ENCODE measurements around the gene PLCD3. TPM values are rescaled to one million over a fixed set of nuclear protein-coding genes. Genes with fewer than 3 reads are reported as not detected.

Gene PLCD3
- total and polyA plus RNA-seq, 2 of the 13 experiments (the other 11 are each of a cell fraction or from before 2014, with no cell fraction given): 11.3 to 39.1 TPM

DNA sequence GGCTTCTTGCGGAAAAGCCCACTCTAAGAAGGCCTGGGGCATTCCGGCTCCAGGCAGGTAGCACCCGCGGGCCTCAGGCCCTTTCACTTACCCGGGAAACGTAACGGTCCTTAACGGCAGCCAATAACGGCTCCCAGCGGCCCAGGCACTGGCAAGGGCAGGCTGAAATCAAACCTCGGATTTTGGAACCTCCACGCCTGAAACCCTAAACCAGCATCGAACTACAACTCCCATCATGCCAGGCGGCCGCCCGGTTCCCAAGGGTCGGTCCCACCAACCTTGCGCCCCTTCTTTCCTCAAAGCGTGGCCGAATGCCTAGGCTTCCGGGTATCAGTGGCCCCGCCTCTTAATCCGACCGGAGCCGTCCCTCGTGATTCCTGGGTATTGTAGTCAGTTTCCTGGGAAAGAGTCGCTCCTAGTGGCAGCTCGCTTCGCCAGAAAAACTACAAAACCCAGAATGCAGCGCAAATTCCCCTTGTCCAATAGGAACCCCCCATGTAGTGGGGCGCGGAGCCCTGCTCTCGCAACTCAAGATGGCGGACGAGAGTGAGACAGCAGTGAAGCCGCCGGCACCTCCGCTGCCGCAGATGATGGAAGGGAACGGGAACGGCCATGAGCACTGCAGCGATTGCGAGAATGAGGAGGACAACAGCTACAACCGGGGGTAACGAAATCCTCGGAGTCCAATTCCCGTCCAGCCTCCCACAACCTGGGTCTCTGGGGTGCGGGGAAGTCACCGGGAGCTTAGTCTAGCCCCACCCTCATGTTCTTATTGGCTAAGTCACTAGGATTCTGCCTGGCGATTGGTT is 71.3 kb downstream of the PLCD3 start, which contains the start of gene NMT1 (continued):
- TF ChIP-seq, protein P1, sequence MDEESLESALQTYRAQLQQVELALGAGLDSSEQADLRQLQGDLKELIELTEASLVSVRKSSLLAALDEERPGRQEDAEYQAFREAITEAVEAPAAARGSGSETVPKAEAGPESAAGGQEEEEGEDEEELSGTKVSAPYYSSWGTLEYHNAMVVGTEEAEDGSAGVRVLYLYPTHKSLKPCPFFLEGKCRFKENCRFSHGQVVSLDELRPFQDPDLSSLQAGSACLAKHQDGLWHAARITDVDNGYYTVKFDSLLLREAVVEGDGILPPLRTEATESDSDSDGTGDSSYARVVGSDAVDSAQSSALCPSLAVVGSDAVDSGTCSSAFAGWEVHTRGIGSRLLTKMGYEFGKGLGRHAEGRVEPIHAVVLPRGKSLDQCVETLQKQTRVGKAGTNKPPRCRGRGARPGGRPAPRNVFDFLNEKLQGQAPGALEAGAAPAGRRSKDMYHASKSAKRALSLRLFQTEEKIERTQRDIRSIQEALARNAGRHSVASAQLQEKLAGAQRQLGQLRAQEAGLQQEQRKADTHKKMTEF (CRISPR knock-in tag; IDR thresholded peaks at IDR 0.05): peak; percentile 95
- TF ChIP-seq ZIK1 (CRISPR knock-in tag; IDR thresholded peaks at IDR 0.05; ENCODE audit: borderline replicate concordance, low read depth): no peak; the same call in 1 of the 2 replicates
- peak; percentile 69 for TF ChIP-seq ZMYM4 (CRISPR knock-in tag; IDR thresholded peaks at IDR 0.05)
- TF ChIP-seq ZFYVE20 (CRISPR knock-in tag; IDR thresholded peaks at IDR 0.05; ENCODE audit: borderline replicate concordance, low read depth): no peak
- no peak for TF ChIP-seq CAMTA2 (CRISPR knock-in tag; IDR thresholded peaks at IDR 0.05; ENCODE audit: borderline replicate concordance)
- TF ChIP-seq, protein P2, sequence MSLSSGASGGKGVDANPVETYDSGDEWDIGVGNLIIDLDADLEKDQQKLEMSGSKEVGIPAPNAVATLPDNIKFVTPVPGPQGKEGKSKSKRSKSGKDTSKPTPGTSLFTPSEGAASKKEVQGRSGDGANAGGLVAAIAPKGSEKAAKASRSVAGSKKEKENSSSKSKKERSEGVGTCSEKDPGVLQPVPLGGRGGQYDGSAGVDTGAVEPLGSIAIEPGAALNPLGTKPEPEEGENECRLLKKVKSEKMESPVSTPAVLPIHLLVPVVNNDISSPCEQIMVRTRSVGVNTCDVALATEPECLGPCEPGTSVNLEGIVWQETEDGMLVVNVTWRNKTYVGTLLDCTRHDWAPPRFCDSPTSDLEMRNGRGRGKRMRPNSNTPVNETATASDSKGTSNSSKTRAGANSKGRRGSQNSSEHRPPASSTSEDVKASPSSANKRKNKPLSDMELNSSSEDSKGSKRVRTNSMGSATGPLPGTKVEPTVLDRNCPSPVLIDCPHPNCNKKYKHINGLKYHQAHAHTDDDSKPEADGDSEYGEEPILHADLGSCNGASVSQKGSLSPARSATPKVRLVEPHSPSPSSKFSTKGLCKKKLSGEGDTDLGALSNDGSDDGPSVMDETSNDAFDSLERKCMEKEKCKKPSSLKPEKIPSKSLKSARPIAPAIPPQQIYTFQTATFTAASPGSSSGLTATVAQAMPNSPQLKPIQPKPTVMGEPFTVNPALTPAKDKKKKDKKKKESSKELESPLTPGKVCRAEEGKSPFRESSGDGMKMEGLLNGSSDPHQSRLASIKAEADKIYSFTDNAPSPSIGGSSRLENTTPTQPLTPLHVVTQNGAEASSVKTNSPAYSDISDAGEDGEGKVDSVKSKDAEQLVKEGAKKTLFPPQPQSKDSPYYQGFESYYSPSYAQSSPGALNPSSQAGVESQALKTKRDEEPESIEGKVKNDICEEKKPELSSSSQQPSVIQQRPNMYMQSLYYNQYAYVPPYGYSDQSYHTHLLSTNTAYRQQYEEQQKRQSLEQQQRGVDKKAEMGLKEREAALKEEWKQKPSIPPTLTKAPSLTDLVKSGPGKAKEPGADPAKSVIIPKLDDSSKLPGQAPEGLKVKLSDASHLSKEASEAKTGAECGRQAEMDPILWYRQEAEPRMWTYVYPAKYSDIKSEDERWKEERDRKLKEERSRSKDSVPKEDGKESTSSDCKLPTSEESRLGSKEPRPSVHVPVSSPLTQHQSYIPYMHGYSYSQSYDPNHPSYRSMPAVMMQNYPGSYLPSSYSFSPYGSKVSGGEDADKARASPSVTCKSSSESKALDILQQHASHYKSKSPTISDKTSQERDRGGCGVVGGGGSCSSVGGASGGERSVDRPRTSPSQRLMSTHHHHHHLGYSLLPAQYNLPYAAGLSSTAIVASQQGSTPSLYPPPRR (CRISPR knock-in tag; IDR thresholded peaks at IDR 0.05; ENCODE audit: borderline replicate concordance): no peak
- TF ChIP-seq ZBTB38 (CRISPR knock-in tag; IDR thresholded peaks at IDR 0.05): peak; percentile 70
- peak; percentile 98 for TF ChIP-seq NFYC (CRISPR knock-in tag; IDR thresholded peaks at IDR 0.05)
- TF ChIP-seq MXI1 (IDR thresholded peaks at IDR 0.05; ENCODE audit: borderline replicate concordance, low read depth, low read length): peak; percentile 89; the same call in 2 of the 3 replicates
- TF ChIP-seq HOXD1 (CRISPR knock-in tag; IDR thresholded peaks at IDR 0.05): peak; percentile 71
- TF ChIP-seq SOX5 (CRISPR knock-in tag; IDR thresholded peaks at IDR 0.05; ENCODE audit: borderline replicate concordance): 0 out of 2 replicates have a peak, but pooled peaks have one; percentile 0
- no peak for TF ChIP-seq ZNF709 (CRISPR knock-in tag; IDR thresholded peaks at IDR 0.05)
- TF ChIP-seq, protein P3, sequence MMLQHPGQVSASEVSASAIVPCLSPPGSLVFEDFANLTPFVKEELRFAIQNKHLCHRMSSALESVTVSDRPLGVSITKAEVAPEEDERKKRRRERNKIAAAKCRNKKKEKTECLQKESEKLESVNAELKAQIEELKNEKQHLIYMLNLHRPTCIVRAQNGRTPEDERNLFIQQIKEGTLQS (CRISPR knock-in tag; IDR thresholded peaks at IDR 0.05): peak; percentile 69; the same call in 1 of the 2 replicates
- TF ChIP-seq TBX3 (IDR thresholded peaks at IDR 0.05; ENCODE audit: borderline replicate concordance): peak; percentile 64; the same call in 1 of the 2 replicates
- TF ChIP-seq ESRRA (CRISPR knock-in tag; IDR thresholded peaks at IDR 0.05; ENCODE audit: low read depth): no peak
- no peak for TF ChIP-seq ZNF496 (CRISPR knock-in tag; IDR thresholded peaks at IDR 0.05; ENCODE audit: insufficient replicate concordance)
- TF ChIP-seq SCMH1 (CRISPR knock-in tag; IDR thresholded peaks at IDR 0.05; ENCODE audit: borderline replicate concordance): no peak
- TF ChIP-seq GABPA (IDR thresholded peaks at IDR 0.05; ENCODE audit: low read depth, low read length): peak; percentile 54
- TF ChIP-seq GABPA (CRISPR knock-in tag; IDR thresholded peaks at IDR 0.05; ENCODE audit: low read depth): peak; percentile 88
- TF ChIP-seq ZKSCAN8 (CRISPR knock-in tag; IDR thresholded peaks at IDR 0.05; ENCODE audit: borderline replicate concordance): peak; percentile 32; the same call in 1 of the 2 replicates
- TF ChIP-seq PITX1 (CRISPR knock-in tag; IDR thresholded peaks at IDR 0.05): peak; percentile 94
- TF ChIP-seq TOE1 (CRISPR knock-in tag; IDR thresholded peaks at IDR 0.05): peak; percentile 19; the same call in 1 of the 2 replicates
